H1 (cell line): ENCODE data around the gene MRPL36. TPM values are rescaled to one million over a fixed set of nuclear protein-coding genes. Genes with fewer than 3 reads are reported as not detected.

ENCODE experiments used
- CTCF ChIA-PET: fragments of 300-600 bp; sonication (Branson Sonifier 250); formaldehyde crosslinking; loops from one replicate; lab custom pipeline; 2021; ENCODE audit not compliant: partially characterized antibody; lab: Charles Lee
- POLR2A ChIA-PET: fragments of 300-600 bp; sonication (Branson Sonifier 250); formaldehyde crosslinking; loops from one replicate; lab custom pipeline; 2021; ENCODE audit warnings: inconsistent platforms; ENCODE audit not compliant: partially characterized antibody; lab: Charles Lee
- DNase-seq, 2 experiments: peaks; one replicate each; pipeline versions ENCODE4 v3.0.0 to v3.0.0-alpha.2; 2010 to 2022; ENCODE audit warnings: low spot score in 2 of 2, low read depth in 1 of 2, mixed read lengths in 1 of 2
- FAIRE-seq: peaks from 2 replicates; lab custom pipeline; 2011; peaks lifted over from hg19 to GRCh38; lab: Jason Lieb, UNC
- H2AFZ ChIP-seq: 2 replicates; pipeline ENCODE4 v1.8.1; 2012; ENCODE audit warnings: low read length, inconsistent platforms
- H2AK5ac ChIP-seq: 2 replicates; pipeline ENCODE4 v1.6.1; 2013; ENCODE audit warnings: low read depth, low read length
- H2BK120ac ChIP-seq: replicated peaks from 2 replicates; pipeline ENCODE3; 2013; ENCODE audit warnings: low read depth, low read length, inconsistent platforms
- H2BK12ac ChIP-seq: 2 replicates; pipeline ENCODE4 v1.6.1; 2013; ENCODE audit warnings: low read depth, low read length
- H2BK15ac ChIP-seq: 2 replicates; pipeline ENCODE4 v1.6.1; 2013; ENCODE audit warnings: low read length
- H2BK20ac ChIP-seq: 2 replicates; pipeline ENCODE4 v1.6.1; 2013; ENCODE audit warnings: low read length
- H2BK5ac ChIP-seq: 2 replicates; pipeline ENCODE4 v1.6.1; 2013; ENCODE audit warnings: low read depth, low read length
- H3K14ac ChIP-seq: 2 replicates; pipeline ENCODE4 v1.6.1; 2013; ENCODE audit warnings: inconsistent platforms; ENCODE audit not compliant: insufficient read length
- H3K18ac ChIP-seq: 2 replicates; pipeline ENCODE4 v1.6.1; 2013; ENCODE audit warnings: low read length; ENCODE audit errors: extremely low read depth
- H3K23ac ChIP-seq: 2 replicates; pipeline ENCODE4 v1.6.1; 2013; ENCODE audit warnings: inconsistent platforms; ENCODE audit not compliant: insufficient read length
- H3K23me2 ChIP-seq: 2 replicates; pipeline ENCODE4 v1.6.1; 2013; ENCODE audit warnings: low read depth, low read length
- H3K27ac ChIP-seq: 2 replicates; pipeline ENCODE4 v1.6.1; 2011; ENCODE audit warnings: low read depth, low read length, inconsistent platforms
- H3K27me3 ChIP-seq, 4 experiments: replicated peaks in 1 of 4; 1 replicate in 1 of 4; 2 replicates in 3 of 4; pipeline versions ENCODE4 v1.6.1 to v1.8.1; 2011 to 2013; ENCODE audit warnings: low read length in 3 of 4, mild to moderate bottlenecking in 3 of 4, inconsistent platforms in 2 of 4, mixed read lengths in 2 of 4, moderate library complexity in 1 of 4; ENCODE audit not compliant: control insufficient read depth in 3 of 4, insufficient read depth in 3 of 4; ENCODE audit errors: extremely low read depth in 1 of 4
- H3K36me3 ChIP-seq, 4 experiments: 2 replicates each; pipeline versions ENCODE4 v1.6.1 to v1.8.1; 2011 to 2013; ENCODE audit warnings: mild to moderate bottlenecking in 4 of 4, low read length in 3 of 4, moderate library complexity in 2 of 4, control low read depth in 1 of 4, inconsistent platforms in 1 of 4; ENCODE audit not compliant: insufficient read depth in 4 of 4, control insufficient read depth in 2 of 4
- H3K4ac ChIP-seq: replicated peaks from 2 replicates; pipeline ENCODE3; 2013; ENCODE audit warnings: low read length, low read depth, mixed read lengths, inconsistent platforms; ENCODE audit not compliant: insufficient read length
- H3K4me1 ChIP-seq, 4 experiments: replicated peaks in 1 of 4; 1 replicate in 1 of 4; 2 replicates in 3 of 4; pipeline versions ENCODE4 v1.6.1 to v1.8.1; 2011 to 2013; ENCODE audit warnings: low read length in 3 of 4, inconsistent platforms in 2 of 4, mixed read lengths in 1 of 4; ENCODE audit not compliant: insufficient read depth in 4 of 4, control insufficient read depth in 3 of 4
- H3K4me2 ChIP-seq, 2 experiments: 2 replicates each; pipeline versions ENCODE4 v1.6.1 to v1.8.1; 2011 to 2013; ENCODE audit warnings: low read depth in 2 of 2, low read length in 2 of 2, control low read depth in 1 of 2, inconsistent platforms in 1 of 2, mild to moderate bottlenecking in 1 of 2; ENCODE audit not compliant: insufficient read depth in 1 of 2
- H3K4me3 ChIP-seq, 4 experiments: fragments of 200-600, 300-600 bp in 1 of 4; sonication (generic), shearing (Covaris generic), sonication (Bioruptor Twin) in 1 of 4; 2 replicates each; pipeline versions ENCODE4 v1.5.1 to v1.8.1; 2011 to 2016; ENCODE audit warnings: low read length in 4 of 4, low read depth in 3 of 4, control low read depth in 2 of 4, inconsistent platforms in 2 of 4, mild to moderate bottlenecking in 2 of 4, mixed read lengths in 1 of 4, moderate library complexity in 1 of 4; ENCODE audit not compliant: insufficient read depth in 2 of 4; ENCODE audit errors: extremely low read depth in 1 of 4
- H3K56ac ChIP-seq: replicated peaks from 2 replicates; pipeline ENCODE3; 2013; ENCODE audit warnings: low read depth, mild to moderate bottlenecking, mixed read lengths, low read length, inconsistent platforms; ENCODE audit not compliant: insufficient read length
- H3K79me1 ChIP-seq: 2 replicates; pipeline ENCODE4 v1.6.1; 2013; ENCODE audit warnings: low read depth, low read length, control low read depth
- H3K79me2 ChIP-seq, 2 experiments: 2 replicates each; pipeline versions ENCODE4 v1.6.1 to v1.8.1; 2012 to 2013; ENCODE audit warnings: low read length in 2 of 2, mild to moderate bottlenecking in 2 of 2, inconsistent platforms in 1 of 2; ENCODE audit not compliant: insufficient read depth in 2 of 2, control insufficient read depth in 1 of 2
- H3K9ac ChIP-seq, 4 experiments: replicated peaks in 1 of 4; 1 replicate in 1 of 4; 2 replicates in 3 of 4; pipeline versions ENCODE4 v1.6.1 to v1.8.1; 2011 to 2013; ENCODE audit warnings: low read depth in 3 of 4, low read length in 3 of 4, control low read depth in 2 of 4, mild to moderate bottlenecking in 2 of 4, moderate library complexity in 2 of 4, inconsistent platforms in 1 of 4; ENCODE audit errors: extremely low read depth in 1 of 4
- H3K9me3 ChIP-seq, 2 experiments: 2 replicates each; pipeline versions ENCODE4 v1.6.1 to v1.8.1; 2012 to 2013; ENCODE audit warnings: mild to moderate bottlenecking in 2 of 2, moderate library complexity in 2 of 2, control low read depth in 1 of 2, inconsistent platforms in 1 of 2, low read depth in 1 of 2, low read length in 1 of 2, mixed read lengths in 1 of 2; ENCODE audit not compliant: insufficient read depth in 2 of 2
- H4K20me1 ChIP-seq, 2 experiments: replicated peaks in 1 of 2; 2 replicates each; pipeline versions ENCODE3 to v1.8.1; 2011 to 2013; ENCODE audit warnings: inconsistent platforms in 2 of 2, low read length in 2 of 2, mild to moderate bottlenecking in 1 of 2; ENCODE audit not compliant: insufficient read depth in 2 of 2, control insufficient read depth in 1 of 2
- H4K5ac ChIP-seq: 2 replicates; pipeline ENCODE4 v1.6.1; 2013; ENCODE audit warnings: low read length, low read depth, mixed read lengths, inconsistent platforms; ENCODE audit not compliant: insufficient read length
- H4K8ac ChIP-seq: 2 replicates; pipeline ENCODE4 v1.8.0; 2013; ENCODE audit warnings: mild to moderate bottlenecking, moderate library complexity, low read length, inconsistent platforms; ENCODE audit not compliant: insufficient read depth; ENCODE audit errors: extremely low read depth
- H4K91ac ChIP-seq: replicated peaks from 2 replicates; pipeline ENCODE3; 2013; ENCODE audit warnings: low read length, mixed read lengths, inconsistent platforms; ENCODE audit not compliant: insufficient read length
- CHD2 ChIP-seq: IDR thresholded peaks from 2 replicates; pipeline ENCODE4 v1.6.1; 2012; ENCODE audit warnings: low read length, improper control_type of control experiment
- SIRT6 ChIP-seq: IDR thresholded peaks from one replicate; pipeline ENCODE4 v1.7.1; 2012; ENCODE audit warnings: low read length, inconsistent platforms
- WGBS, 2 experiments: shearing (Covaris generic) in 1 of 2; methylation state at CpG; one replicate each; pipeline versions ENCODE4 v1.1.6 to v1.1.7; 2013 to 2015; ENCODE audit warnings: low lambda C conversion rate in 2 of 2, mixed read lengths in 2 of 2, inconsistent platforms in 1 of 2, low coverage in 1 of 2, missing lambda C conversion rate in 1 of 2; ENCODE audit not compliant: insufficient replicate concordance in 2 of 2, insufficient coverage in 1 of 2, insufficient read length in 1 of 2; ENCODE audit errors: extremely low coverage in 1 of 2, missing lambda C conversion rate in 1 of 2; 5-methylcytosine and 5-hydroxymethylcytosine counted together
- polyA plus RNA-seq, 7 experiments: library from polyadenylated mRNA; depleted of rRNA in 3 of 7; stranded (reverse) in 5 of 7; unstranded in 2 of 7; fragments of >200 nt in 5 of 7; fragments of 200-250 nt in 2 of 7; gene quantifications; 1 replicate in 5 of 7; 2 replicates in 1 of 7; 4 replicates in 1 of 7; pipeline versions ENCODE4 v1.2.1 to v1.2.3, GENCODE V29; 2011 to 2013; ENCODE audit warnings: missing spikeins in 2 of 7, mixed read lengths in 2 of 7
- total RNA-seq: library from RNA; stranded (reverse); fragmentation: NEBNext Ultra II Directional; extraction: Animal tissue kit (Norgen Biotek cat#: 25700); gene quantifications from 2 replicates; pipeline ENCODE4 v1.2.1, GENCODE V29; 2021
- TF ChIP-seq, protein P1 (sequence below), 3 experiments: IDR thresholded peaks; 1 replicate in 2 of 3; 2 replicates in 1 of 3; pipeline versions ENCODE4 v1.5.1 to v1.6.1; 2011; ENCODE audit warnings: low read length in 3 of 3, mild to moderate bottlenecking in 3 of 3, inconsistent platforms in 2 of 3, low read depth in 1 of 3, moderate library complexity in 1 of 3; ENCODE audit not compliant: insufficient read depth in 1 of 3; ENCODE audit errors: control extremely low read depth in 1 of 3

Gene MRPL36
- total and polyA plus RNA-seq, 2 of the 8 experiments (the other 6 are each of a cell fraction or from before 2014, with no cell fraction given), result 56.3 to 81.5 TPM

- Histone ChIP-seq H3K4me2 (no peak overlapping the region), H3K23ac (no peak overlapping the region), H3K14ac (no peak overlapping the region), H4K5ac (no peak overlapping the region), H3K4ac (no peak overlapping the region), H2BK20ac (no peak overlapping the region), H4K8ac (peak overlapping the region; percentile 68; the same call in 1 of the 2 replicates), H3K4me3 (no peak overlapping the region), H2BK5ac (no peak overlapping the region), H3K56ac (no peak overlapping the region), H3K9ac (no peak overlapping the region; a peak in 1 of 7 replicates), H3K18ac (no peak overlapping the region), H3K27me3 (no peaks in the 10 kb centered on the region; a peak in 1 of 7 replicates), H2BK15ac (no peak overlapping the region), H3K36me3 (no peaks in the 10 kb centered on the region), H3K79me2 (no peaks in the 10 kb centered on the region), H2AK5ac (no peak overlapping the region), H2BK12ac (no peak overlapping the region), H3K79me1 (no peaks in the 10 kb centered on the region), H3K4me1 (no peaks in the 10 kb centered on the region; a peak in 1 of 7 replicates), H2BK120ac (no peak overlapping the region), H2AFZ (no peak overlapping the region), H4K91ac (no peak overlapping the region), H3K23me2 (no peaks in the 10 kb centered on the region), H4K20me1 (no peaks in the 10 kb centered on the region), H3K9me3 (no peaks in the 10 kb centered on the region), H3K27ac (no peak overlapping the region)
- FAIRE-seq (no peak), DNase-seq (no peak)
- ChIA-PET CTCF (interaction anchor here (1.7 kb wide), 1 partner anchor 23 kb away, joined by 3 read pairs; no protein-coding TSS in a partner anchor), POLR2A (interaction anchor here (1.9 kb wide), 1 partner anchor 31 kb away, joined by 5 read pairs; the partner anchor contains the start of gene NDUFS6)
- no peak for TF ChIP-seq CHD2
- TF ChIP-seq, protein P1, sequence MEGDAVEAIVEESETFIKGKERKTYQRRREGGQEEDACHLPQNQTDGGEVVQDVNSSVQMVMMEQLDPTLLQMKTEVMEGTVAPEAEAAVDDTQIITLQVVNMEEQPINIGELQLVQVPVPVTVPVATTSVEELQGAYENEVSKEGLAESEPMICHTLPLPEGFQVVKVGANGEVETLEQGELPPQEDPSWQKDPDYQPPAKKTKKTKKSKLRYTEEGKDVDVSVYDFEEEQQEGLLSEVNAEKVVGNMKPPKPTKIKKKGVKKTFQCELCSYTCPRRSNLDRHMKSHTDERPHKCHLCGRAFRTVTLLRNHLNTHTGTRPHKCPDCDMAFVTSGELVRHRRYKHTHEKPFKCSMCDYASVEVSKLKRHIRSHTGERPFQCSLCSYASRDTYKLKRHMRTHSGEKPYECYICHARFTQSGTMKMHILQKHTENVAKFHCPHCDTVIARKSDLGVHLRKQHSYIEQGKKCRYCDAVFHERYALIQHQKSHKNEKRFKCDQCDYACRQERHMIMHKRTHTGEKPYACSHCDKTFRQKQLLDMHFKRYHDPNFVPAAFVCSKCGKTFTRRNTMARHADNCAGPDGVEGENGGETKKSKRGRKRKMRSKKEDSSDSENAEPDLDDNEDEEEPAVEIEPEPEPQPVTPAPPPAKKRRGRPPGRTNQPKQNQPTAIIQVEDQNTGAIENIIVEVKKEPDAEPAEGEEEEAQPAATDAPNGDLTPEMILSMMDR (IDR thresholded peaks at IDR 0.05; ENCODE audit: control extremely low read depth in 1 of 3, insufficient read depth in 1 of 3, low read depth in 1 of 3, low read length in 3 of 3), result 0 out of 4 replicates have a peak, but pooled peaks of 1 of the 3 experiments have one; percentile 9
- no peak for TF ChIP-seq SIRT6
- 90% methylated on average over 30 of the region's 30 CpGs; no CpG with 5 or more reads in 1 of the 2 experiments for WGBS, 2 experiments
Observed at GRCh38 chr5:1769752-1770442, 29.7 kb downstream of the MRPL36 start.
